Dedifferentiated amniotic fluid mesenchymal stem cell (primary cell): ENCODE measurements around the gene LMX1B.
"Not testable (repeated sequence)": the region's sequence is repeated elsewhere in the genome, so short reads cannot be mapped to it uniquely, and the experiment has no call there.

Source experiments
- DNase-seq: peaks from one replicate; pipeline ENCODE4 v3.0.0-alpha.2; 2016; ENCODE audit errors: extremely low spot score

The LMX1B gene

GRCh38 chr9:126708178-126708577 lies 94.5 kb downstream of the LMX1B start:
- no peak for DNase-seq

- no peak for DNase-seq
These were observed 95.5 kb downstream of the LMX1B start for GRCh38 chr9:126709241-126709640.

- no peak for DNase-seq
These were observed 101.7 kb downstream of the LMX1B start for GRCh38 chr9:126715382-126715781.

GRCh38 chr9:126717441-126717840 lies 103.7 kb downstream of the LMX1B start:
- DNase-seq: not testable (repeated sequence)

- DNase-seq: no peak
These were observed 105.9 kb downstream of the LMX1B start for GRCh38 chr9:126719618-126720031.

DNA sequence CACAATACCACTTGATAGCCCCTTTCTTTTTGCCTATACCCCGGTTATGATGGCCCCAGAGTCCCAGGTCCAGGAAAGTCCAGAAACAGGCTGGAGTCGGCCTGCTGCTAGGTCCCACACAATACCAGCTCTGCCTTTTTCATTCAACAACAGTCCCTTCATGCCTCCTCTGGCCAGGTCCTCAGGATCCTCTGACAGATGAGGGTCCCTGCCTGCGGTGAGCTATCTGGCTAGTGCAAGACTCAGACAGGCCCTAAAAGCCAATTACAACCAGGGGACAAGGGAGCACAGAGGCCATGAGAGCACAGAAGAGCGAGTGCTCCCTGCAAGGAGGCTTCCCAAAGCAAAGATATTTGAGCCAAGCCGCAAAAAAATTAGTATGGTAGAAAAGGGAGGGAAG lies 106.3 kb downstream of the LMX1B start:
- peak; percentile 4 for DNase-seq

- no peak for DNase-seq
These were observed 107.2 kb downstream of the LMX1B start for GRCh38 chr9:126720661-126721563.

- no peak for DNase-seq
These were observed 107.8 kb downstream of the LMX1B start for GRCh38 chr9:126721564-126721981.

- no peak for DNase-seq
These were observed 108.7 kb downstream of the LMX1B start for GRCh38 chr9:126722252-126722921.

DNA sequence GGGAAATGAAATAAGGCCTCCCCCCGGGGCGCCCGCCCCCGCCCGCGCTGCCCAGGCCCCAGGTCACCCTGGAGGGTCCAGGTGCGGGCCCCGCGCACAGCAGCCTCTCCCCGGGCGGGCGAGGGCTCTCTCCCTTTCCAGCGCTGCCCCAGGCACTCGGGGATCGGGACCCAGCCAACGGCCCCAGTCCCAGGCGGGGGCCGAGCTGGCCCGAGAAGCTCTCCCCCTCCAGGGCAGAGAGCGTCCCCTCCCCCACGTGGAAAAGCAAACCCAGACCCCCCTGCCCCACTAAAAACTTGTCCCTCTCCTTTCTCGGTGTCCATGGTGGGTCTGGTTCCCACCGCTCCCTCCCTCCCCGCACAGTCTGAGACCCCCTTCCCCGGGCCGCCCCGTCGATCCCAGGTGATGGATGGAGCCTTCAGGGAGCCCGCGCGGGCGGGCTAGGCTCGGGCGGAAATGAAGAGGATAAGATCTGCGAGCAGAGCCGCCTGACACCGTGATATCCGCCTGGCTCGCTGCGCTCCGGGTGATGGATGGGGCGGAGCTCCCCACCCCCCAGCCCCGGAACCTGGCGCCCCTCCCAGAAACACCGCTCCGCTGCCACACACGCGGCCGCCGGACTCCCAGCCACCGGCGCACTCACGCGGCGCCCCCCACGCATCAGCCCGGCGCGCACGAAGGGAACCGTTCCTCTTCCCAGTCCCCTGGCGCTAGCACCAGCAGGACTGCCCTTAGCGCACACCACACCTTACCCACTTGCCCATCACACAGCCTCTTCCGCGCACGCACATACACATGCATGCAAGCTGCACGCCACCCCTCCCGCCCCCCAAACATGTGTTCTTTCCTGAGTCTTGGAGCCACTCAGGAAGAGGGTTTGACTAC lies 109.4 kb downstream of the LMX1B start:
- no peak for DNase-seq

- DNase-seq: no peak
These were observed 110.1 kb downstream of the LMX1B start for GRCh38 chr9:126723807-126724172.

DNA sequence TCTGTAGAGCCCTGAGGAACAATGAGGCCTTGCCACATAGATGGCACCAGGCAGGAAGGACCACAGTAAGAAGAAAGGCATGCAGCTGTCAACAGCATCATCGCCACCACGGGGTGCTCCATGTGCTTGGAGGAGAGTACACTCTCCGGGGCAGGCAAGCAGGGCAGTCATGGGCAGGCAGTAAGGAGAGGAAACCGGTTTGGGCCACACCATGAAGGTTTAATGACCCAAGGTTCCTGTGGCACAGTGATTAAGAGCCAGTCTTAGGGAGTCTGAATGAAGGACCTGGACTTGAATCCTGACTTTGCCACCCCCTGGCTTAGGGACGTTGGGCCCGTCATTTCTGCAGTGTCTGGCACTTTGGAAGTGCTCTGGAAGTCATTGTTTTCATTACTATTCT lies 110.5 kb downstream of the LMX1B start:
- no peak for DNase-seq

GRCh38 chr9:126725485-126725884 lies 111.8 kb downstream of the LMX1B start:
- not testable (repeated sequence) for DNase-seq

- not testable (repeated sequence) for DNase-seq
These were observed 114.5 kb downstream of the LMX1B start for GRCh38 chr9:126728210-126728609.

DNA sequence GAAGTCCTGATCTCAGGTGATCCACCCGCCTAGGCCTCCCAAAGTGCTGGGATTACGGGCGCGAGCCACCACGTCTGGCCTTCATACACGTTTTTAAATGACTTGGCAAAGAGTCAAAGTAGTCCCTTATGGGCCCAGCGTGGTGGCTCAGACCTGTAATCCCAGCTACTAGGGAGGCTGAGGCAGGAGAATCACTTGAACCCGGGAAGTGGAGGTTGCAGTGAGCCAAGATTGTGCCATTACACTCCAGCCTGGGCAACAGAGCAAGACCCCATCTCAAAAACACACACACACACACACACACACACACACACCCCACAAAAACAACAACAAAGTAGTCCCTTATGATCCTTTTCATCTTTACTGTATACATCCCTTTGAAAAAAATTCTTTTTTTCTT lies 116.9 kb downstream of the LMX1B start:
- DNase-seq: not testable (repeated sequence)

DNA sequence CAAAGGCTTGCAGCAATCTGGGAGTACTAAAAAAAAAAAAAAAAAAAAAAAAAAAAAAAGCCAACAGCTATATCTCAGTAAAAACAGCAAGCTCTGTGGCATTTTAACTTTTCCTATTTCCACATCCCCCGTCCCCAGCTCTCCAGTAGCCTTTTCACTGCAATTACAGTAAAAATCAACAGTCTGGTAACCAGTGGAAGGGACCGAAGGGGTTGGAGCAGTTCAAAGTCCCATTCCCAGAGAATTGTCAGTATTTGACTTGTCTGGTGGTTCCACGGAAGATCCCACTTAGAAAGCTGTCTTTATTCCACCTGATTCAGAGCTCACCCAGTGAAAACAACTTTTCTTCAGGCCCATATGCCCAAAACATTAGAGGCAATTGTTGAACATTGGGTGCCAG lies 119.3 kb downstream of the LMX1B start:
- DNase-seq: no peak

DNA sequence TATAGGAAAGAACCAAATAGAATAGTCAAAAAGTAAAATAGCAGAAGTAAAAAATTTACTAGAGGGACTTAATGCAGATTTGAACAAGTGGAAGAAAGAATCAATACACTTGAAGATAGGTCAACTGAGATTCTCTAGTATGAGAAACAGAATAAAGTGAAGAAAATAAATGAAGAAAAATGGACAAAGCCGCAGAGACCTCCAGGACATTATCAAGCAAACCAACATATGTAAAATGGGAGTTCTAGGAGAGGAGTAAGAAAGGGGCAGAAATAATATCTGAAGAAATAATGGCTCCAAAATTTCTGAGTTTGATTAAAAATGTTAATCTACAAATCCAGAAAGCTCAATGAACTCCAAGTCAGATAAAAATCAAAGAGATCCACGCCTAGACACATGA lies 121.1 kb downstream of the LMX1B start:
- no peak for DNase-seq

DNA sequence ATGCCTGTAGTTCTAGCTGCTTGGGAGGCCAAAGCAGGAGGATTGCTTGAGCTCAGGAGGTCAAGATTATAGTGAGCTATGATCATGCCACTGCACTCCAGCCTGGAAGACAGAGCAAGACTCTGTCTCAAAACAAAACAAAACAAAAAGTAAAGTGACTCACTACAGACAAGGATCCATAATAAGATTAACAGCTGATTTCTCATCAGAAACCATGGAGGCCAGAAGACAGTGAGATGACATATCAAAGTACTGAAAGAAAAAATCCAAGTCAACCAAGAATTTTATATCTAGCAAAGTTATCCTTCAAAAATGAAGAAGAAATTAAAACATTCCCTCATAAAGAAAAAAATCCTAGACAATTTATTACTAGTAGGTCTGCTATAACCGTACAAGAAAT lies 121.8 kb downstream of the LMX1B start:
- no peak for DNase-seq

- no peak for DNase-seq
These were observed 124.8 kb downstream of the LMX1B start for GRCh38 chr9:126738553-126738952.

GRCh38 chr9:126743041-126743440 lies 129.3 kb downstream of the LMX1B start:
- DNase-seq: no peak

DNA sequence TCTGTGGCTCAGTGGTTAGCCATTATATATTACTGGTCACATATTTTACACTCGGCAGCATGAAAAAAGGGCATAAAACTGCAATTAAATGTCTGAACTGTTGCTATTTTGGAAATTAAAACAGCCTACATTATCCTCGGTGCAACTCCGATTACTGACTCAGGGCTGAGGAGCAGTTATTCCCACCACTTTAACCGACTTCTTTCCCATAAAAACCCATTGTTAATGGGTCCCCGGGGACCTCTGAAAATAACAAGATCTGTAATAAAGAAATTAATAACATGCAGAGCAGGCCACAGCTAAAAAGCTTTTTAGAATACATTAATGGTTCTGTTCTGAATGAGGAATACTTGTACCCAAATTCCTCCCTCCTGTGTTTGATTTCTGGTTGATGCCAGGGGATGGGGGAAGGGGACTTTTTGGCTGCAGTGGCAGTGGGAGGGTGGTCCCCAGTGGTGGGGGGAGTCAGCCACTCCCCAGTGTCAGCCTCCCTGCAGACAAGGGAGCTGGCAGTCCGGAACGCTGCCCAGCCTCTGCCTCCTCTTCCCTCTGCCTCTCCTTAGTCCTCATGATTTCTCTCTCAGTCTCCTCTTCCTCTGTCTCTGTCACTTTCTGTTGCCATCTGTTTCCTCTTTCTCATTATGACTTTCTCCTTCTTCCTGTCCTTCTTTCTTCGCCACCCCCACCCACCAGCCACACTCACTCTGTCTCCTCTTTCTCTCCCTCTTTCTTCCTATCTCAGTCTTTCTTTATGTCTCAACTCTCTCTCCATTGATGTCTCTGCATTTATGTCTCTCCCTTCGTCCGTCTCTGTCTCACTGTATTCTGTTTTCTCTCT lies 132.1 kb downstream of the LMX1B start:
- no peak for DNase-seq
